Left lobe of liver (tissue), 2 donors: Measurements from ENCODE around the gene QSOX2. TPM values are rescaled to one million over a fixed set of nuclear protein-coding genes. Genes with fewer than 3 reads are reported as not detected.
"Not testable (repeated sequence)": the region's sequence is repeated elsewhere in the genome, so short reads cannot be mapped to it uniquely, and the experiment has no call there.

Experiments used
- ATAC-seq: fragments of 200-7000 bp; cut with Tn5 transposase; one replicate; pipeline ENCODE4 v1.9.1; 2020; ENCODE audit warnings: mild to moderate bottlenecking, moderate library complexity
- DNase-seq: peaks from one replicate; pipeline ENCODE4 v3.0.0-alpha.2; 2020; ENCODE audit warnings: low spot score
- total RNA-seq: library from RNA; stranded (reverse); gene quantifications from one replicate; pipeline ENCODE4 v1.2.1, GENCODE V29; 2021
- donor health status: DM: no; HTN: no; CAD: no; lungs with moderate emphysema.
- donor health status: DM: no; HTN: yes; CAD: no.

The QSOX2 gene
- total RNA-seq, 1 donor from 2014 or later = 4.7 TPM

DNA sequence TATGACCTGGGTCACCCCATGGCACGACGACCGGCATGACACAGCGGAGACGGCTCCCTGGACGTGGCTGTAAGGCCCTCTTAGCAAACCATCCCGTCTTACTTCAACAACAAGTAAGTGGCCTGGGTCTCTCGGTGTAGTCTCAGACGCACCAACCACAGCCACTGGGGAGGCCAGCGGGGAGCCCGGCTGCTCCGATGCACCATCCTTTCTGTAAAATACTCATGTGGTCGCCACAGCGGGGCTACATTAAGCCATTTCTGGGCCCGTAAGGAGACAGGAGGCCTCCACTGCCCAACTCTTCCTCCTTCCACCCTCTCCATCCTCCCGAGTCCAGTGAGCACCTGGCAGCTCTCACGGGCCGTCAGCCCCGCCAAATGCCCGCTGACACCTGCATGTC lies 4.7 kb downstream of the QSOX2 start:
- no peak for ATAC-seq
- no peak for DNase-seq

GRCh38 chr9:136239983-136240330 lies 5.7 kb downstream of the QSOX2 start:
- DNase-seq = no peak
- ATAC-seq = no peak

- no peak for ATAC-seq
Measured at GRCh38 chr9:136239135-136239982, 6.3 kb downstream of the QSOX2 start.

DNA sequence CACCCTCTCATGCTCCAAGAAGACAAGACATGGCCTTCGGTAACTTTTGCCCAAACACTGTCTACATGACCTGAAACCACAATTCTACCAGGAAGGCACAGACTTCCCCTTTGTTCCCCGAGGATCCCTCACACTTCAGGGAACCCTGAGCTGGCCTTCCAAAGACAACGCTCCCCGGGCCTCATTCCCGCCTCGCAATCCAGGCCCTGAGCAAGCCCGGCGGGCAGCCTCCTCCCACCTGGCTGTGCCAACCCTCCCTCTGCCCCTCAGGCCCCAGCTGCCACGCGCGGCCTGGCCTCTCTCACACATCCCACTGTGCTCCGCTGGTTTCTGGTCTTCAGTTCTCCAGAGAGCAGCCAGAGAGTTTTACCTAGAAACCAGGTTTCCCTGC lies 7.3 kb downstream of the QSOX2 start:
- DNase-seq (no peak), ATAC-seq (no peak)

More at GRCh38 chr9:136239135-136239982, 6.3 kb downstream of the QSOX2 start:
- DNase-seq = no peak

- ATAC-seq (no peak), DNase-seq (no peak)
Measured at GRCh38 chr9:136237486-136238341, 7.9 kb downstream of the QSOX2 start.

DNA sequence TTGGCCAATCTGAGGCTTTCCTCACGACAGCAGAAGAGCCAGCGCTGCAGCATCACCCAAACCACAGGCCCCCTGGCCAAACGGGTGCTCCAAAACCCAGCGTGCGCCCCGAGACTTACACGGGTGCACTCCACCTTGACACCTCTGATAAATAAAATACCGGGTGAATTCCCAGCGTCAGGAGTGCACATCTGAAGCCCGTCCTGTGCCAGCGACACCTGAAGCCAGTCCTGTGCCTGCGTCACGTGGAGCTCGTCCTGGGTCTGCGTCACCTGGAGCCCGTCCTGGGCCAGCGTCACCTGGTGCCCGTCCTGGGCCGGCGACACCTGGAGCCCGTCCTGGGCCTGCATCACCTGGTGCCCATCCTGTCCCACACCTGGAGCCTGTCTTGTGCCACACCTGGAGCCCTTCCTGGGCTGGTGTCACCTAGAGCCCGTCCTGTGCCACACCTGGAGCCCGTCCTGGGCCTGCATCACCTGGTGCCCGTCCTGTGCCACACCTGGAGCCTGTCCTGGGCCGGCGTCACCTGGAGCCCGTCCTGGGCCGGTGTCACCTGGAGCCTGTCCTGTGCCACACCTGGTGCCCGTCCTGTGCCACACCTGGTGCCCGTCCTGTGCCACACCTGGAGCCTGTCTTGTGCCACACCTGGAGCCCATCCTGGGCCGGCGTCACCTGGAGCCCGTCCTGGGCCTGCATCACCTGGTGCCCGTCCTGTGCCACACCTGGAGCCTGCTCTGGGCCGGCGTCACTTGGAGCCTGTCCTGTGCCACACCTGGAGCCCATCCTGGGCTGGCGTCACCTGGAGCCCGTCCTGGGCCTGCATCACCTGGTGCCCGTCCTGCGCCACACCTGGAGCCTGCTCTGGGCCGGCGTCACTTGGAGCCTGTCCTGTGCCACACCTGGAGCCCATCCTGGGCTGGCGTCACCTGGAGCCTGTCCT lies 8.9 kb downstream of the QSOX2 start:
- not testable (repeated sequence) for ATAC-seq, DNase-seq

- DNase-seq (no peak), ATAC-seq (no peak)
Measured at GRCh38 chr9:136235709-136236455, 9.7 kb downstream of the QSOX2 start.

GRCh38 chr9:136235171-136235570 lies 10.4 kb downstream of the QSOX2 start:
- ATAC-seq (no peak), DNase-seq (no peak)

- no peak for DNase-seq
- ATAC-seq = no peak
Measured at GRCh38 chr9:136234597-136234996, 11.0 kb downstream of the QSOX2 start.

DNA sequence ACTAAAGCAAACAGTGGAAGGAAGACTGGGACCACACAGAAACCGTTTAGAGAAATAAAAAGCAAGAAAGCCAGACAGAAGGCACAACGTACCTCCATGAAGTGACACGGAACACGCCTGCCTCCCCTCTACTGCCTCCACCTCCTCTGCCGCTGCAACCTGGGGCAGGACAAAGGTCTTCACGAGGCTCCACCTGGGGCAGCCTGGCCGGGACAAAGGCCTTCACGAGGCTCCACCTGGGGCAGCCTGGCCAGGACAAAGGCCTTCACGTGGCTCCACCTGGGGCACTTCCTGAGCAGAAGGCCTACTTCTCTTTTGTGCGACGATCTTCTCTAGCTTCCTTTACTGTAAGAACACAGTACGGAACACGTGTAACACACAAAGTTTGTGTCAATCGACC lies 11.7 kb downstream of the QSOX2 start:
- ATAC-seq (no peak), DNase-seq (no peak)

DNA sequence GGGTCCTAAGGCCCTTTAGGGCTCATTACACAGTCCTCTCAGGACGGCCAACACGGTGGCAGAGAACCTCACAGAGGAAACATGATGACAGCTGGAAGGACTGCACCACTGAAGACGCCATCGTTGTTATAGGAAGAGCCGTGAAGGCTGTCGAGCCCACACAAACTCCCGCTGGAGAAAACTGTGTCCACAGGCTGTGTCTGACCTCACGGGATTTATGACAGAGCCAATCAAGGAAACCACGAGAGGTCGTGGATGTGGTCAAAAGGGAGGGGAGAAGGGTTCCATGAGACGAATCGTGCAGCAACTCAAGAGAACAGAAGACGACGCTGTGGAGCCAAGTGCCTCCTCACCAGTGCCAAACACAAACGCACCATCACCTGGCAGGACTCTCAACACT lies 12.2 kb downstream of the QSOX2 start:
- ATAC-seq (no peak), DNase-seq (no peak)

DNA sequence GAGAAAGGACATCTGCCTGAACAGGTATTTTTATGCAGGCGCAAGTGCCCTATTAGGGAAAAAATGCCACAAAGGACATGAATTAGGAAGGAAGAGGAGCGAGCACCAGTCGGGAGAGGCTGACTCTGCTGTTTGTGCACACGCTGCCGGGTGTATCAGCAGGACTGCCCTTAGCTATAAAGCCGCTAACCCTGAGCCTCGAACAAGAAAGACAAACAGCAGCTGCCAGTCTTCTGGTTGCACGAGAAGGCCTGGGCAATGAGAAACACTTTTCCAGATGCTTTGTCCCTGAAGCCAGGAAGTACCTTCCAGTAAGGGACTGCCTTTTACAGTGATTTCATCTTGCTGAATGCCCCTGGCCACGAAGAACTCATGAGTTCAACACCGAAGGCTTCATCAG lies 12.6 kb downstream of the QSOX2 start:
- DNase-seq (no peak), ATAC-seq (no peak)

GRCh38 chr9:136231478-136232297 lies 13.9 kb downstream of the QSOX2 start:
- ATAC-seq = no peak
- DNase-seq = no peak

GRCh38 chr9:136230773-136231172 lies 14.8 kb downstream of the QSOX2 start:
- DNase-seq (peak; percentile 89), ATAC-seq (peak; percentile 83)

- DNase-seq = no peak
- ATAC-seq = no peak
Measured at GRCh38 chr9:136230365-136230764, 15.2 kb downstream of the QSOX2 start.

DNA sequence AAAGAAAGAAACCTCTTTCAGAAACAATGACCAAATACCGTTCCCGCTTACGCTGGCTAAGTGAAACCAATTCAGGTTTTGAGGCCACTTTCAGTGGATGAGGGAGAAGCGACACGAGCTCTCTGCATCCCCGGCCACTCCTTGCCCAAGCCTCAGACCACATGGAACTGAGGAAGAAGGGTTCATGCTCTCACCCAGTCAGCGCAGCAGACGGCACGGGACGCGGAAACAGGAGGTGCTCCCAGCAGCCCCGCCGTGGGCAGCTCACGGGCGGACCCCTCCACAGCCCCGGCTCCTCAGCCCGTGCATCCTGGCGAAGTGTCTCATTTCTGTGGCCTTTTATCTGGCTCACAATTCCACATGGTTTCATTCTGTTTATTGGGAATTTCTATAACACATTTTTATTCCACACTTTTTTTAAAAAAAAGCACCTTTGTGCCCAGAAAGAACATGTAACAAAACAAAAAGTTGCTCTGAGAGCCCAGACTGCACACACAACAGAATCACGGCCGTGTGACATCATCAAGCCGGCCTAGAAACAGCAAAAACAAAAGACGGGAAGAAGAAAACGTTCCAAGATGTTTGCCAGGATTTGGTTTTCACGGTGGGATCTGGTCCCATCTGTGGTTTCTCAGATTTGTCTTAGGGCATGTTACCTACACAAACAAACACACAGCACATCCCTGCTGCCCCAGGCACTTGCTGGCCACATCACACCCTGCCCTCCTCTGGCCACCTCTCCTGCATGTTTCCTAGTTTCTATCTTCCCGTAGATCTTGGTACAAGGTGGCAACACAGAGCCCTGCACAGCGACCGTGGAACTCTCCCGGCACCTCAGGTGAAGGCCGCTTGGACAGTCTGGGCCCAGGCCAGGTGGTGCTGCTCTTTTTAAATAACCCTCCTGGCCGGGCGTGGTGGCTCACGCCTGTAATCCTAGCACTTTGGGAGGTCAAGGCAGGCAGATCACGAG lies 16.2 kb downstream of the QSOX2 start:
- no peak for ATAC-seq

GRCh38 chr9:136228107-136228875 lies 17.3 kb downstream of the QSOX2 start:
- no peak for DNase-seq
- ATAC-seq = no peak

More for the DNA sequence above, 16.2 kb downstream of the QSOX2 start:
- no peak for DNase-seq
